MM.1S (cell line): Measurements from ENCODE around the gene MLC1.
A peak's percentile ranks its signal among the peaks of the same experiment; 100 is the strongest.

Experiments used
- EZH2 ChIP-seq: fragments of 300-600 bp; sonication (generic); optimal IDR thresholded peaks from 2 replicates; pipeline ENCODE3; 2017; ENCODE audit warnings: low read depth, mild to moderate bottlenecking, antibody characterized with exemption, low read length, mixed read lengths
- EZH2phosphoT487 ChIP-seq: fragments of 300-600 bp; sonication (generic); IDR thresholded peaks from 2 replicates; pipeline ENCODE4 v1.6.1; 2018; ENCODE audit warnings: antibody characterized with exemption, low read length
- TF ChIP-seq, protein P1 (sequence below): fragments of 300-600 bp; sonication (generic); IDR thresholded peaks from 2 replicates; pipeline ENCODE4 v1.5.1; 2016; ENCODE audit warnings: antibody characterized with exemption, low read length, mixed read lengths

DNA sequence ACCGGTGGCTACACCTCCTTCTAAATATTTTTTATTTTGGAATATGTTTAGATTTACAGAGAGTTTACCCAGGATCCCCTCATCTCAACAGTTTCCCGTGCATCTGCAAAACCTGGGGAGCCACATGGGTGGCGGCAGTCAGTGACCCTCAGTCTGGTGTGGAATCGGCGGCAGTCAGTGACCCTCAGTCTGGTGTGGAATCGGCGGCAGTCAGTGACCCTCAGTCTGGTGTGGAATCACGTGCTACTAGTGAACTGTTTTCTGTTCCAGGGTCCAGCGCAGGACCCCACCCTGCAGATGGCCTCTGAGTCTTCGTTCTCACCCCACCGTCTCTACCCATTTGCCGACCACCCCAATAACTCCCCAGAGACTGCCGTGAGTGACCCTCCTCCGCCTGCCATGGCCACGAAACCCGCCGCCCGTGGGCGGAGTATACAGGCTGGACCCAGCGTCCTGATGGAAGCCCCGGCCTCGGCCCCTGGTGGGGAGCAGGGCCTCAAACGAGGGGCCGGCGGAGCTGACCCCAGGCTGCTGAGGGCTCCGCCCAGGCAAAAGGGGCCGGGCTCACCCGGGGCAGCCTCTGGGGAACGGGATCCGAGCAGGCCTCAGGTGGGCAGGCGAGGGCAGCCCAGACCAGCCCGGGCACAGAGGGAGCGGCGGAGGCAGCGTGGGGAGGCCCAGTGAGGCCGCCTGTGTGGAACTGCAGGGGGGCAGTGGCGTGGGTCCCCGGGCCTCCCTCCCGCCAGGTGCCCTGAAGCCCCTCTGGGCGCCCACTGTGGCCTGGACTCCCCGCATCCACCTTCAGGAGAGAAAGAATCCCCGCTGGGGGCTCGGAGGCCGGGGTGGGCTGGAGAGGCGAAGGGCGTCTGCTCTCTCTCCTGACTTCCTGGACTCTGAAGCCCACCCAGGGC lies 75.2 kb downstream of the MLC1 start:
- TF ChIP-seq EZH2 (peak; percentile 48), EZH2phosphoT487 (no peak)
- TF ChIP-seq, protein P1, sequence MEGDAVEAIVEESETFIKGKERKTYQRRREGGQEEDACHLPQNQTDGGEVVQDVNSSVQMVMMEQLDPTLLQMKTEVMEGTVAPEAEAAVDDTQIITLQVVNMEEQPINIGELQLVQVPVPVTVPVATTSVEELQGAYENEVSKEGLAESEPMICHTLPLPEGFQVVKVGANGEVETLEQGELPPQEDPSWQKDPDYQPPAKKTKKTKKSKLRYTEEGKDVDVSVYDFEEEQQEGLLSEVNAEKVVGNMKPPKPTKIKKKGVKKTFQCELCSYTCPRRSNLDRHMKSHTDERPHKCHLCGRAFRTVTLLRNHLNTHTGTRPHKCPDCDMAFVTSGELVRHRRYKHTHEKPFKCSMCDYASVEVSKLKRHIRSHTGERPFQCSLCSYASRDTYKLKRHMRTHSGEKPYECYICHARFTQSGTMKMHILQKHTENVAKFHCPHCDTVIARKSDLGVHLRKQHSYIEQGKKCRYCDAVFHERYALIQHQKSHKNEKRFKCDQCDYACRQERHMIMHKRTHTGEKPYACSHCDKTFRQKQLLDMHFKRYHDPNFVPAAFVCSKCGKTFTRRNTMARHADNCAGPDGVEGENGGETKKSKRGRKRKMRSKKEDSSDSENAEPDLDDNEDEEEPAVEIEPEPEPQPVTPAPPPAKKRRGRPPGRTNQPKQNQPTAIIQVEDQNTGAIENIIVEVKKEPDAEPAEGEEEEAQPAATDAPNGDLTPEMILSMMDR, result no peak
